ENCODE data around the gene CSNK1G3.

Gene CSNK1G3

GRCh38 chr5:123558762-123559433, 46.9 kb downstream of the CSNK1G3 start:
- no peak for TF ChIP-seq CTCF (IDR thresholded peaks at IDR 0.05; ENCODE audit: borderline replicate concordance, insufficient read depth, low read depth, low read length)

GRCh38 chr5:123559434-123559775, 47.4 kb downstream of the CSNK1G3 start:
- TF ChIP-seq CTCF (IDR thresholded peaks at IDR 0.05; ENCODE audit: borderline replicate concordance, insufficient read depth, low read depth, low read length) = no peak
- H3K4me3 ChIP-seq (ENCODE audit: low read depth, low read length) = no peak overlapping the region

More at GRCh38 chr5:123558762-123559433, 46.9 kb downstream of the CSNK1G3 start:
- no peak overlapping the region for H3K4me3 ChIP-seq (ENCODE audit: low read depth, low read length)

GRCh38 chr5:123561230-123561629, 49.3 kb downstream of the CSNK1G3 start:
- no peak overlapping the region for H3K4me3 ChIP-seq (ENCODE audit: low read depth, low read length)
- TF ChIP-seq CTCF (IDR thresholded peaks at IDR 0.05; ENCODE audit: borderline replicate concordance, insufficient read depth, low read depth, low read length) = no peak

DNA sequence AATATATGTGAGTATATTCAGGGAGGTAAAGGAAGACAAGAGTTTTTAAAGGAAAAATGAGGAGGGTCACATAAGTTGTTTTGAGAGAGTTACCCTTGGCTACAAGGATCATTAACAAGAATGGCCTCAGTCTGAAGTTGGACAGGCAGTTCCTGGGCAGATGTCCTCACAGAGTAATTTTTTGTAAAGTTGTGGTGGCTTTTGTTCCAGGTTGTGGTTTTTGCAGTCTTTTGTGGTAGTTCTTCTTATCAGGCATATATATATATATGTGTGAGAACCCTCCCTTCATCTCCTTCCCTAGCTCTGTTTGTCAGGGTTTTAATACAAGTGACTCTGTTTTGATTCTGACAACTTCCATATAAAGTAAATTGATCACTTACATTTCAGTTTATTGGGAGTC, 60.0 kb downstream of the CSNK1G3 start:
- H3K4me3 ChIP-seq (ENCODE audit: low read depth, low read length) = no peak overlapping the region
- no peak for TF ChIP-seq CTCF (IDR thresholded peaks at IDR 0.05; ENCODE audit: borderline replicate concordance, insufficient read depth, low read depth, low read length)

DNA sequence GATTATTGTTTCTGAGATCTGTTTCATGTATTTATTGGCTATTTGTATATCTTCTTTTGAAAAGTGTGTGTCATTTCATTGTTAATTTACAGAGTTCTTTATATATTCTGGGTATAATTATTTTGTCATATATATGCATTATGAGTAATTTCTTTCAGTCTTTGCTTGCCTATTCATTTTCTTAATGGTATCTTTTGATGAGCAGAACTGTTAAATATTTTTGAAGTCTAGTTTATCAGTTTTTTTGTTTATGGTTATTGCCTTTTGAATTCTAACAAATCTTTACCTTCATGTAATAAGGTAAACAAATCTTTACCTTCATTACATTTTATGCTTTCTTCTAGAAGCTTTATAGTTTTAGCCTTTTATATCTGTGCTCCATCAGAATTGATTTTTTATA, 66.4 kb downstream of the CSNK1G3 start:
- no peak for TF ChIP-seq CTCF (IDR thresholded peaks at IDR 0.05; ENCODE audit: borderline replicate concordance, insufficient read depth, low read depth, low read length)

DNA sequence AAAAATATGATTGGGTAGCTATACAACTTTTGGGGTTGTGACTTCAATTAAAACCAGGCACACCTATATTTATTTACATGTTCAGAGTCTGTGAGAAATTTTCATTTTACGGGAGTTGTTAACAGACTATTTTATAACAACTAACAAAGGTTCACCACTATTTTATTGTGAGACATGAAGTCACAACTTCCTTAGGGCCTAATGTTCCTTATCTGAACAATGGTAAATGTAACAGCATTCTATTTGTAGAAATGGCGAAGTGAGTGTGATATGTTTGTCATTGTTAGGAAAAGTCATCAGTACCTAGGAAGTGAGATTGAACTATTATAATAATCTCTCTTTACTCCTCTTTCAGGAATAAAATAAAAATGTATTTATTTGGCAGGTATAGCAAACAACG, 67.4 kb downstream of the CSNK1G3 start:
- no peak for TF ChIP-seq CTCF (IDR thresholded peaks at IDR 0.05; ENCODE audit: borderline replicate concordance, insufficient read depth, low read depth, low read length)
- H3K4me3 ChIP-seq (ENCODE audit: low read depth, low read length) = no peak overlapping the region

More for the DNA sequence above, 66.4 kb downstream of the CSNK1G3 start:
- no peak overlapping the region for H3K4me3 ChIP-seq (ENCODE audit: low read depth, low read length)

DNA sequence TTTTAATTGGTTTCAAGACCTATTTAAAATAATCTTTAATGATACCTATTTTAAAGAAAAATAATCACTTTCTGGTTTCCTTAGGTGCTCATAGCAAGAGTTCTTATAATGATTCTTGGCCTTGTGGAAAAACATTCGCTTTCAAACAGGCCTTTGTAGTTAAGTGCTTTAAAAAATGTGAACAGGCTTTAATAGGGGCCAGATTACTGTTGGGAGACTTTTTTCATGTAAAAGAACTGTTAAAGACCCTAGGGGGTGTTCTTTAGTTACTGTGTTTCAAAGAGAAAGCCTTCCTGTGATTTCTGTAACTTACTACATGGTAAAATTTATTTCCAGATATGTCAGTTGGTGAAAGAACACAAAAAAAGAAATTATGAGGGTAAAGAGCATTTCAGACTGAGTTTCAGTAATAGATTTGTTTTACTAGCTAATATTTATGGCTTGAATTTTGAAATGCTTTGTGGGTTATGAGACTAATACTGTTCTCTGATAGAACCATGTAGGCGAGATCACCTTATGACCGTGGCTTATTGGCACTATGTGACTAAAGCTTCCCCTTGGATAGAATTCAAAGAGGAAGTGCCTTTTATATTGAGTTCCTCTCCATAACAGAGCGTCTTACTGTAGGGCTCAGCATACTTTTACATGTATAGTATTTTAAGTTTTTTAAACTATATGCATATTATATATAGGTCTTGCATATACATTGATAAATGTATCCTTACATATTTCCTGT, 70.7 kb downstream of the CSNK1G3 start:
- TF ChIP-seq CTCF (IDR thresholded peaks at IDR 0.05; ENCODE audit: borderline replicate concordance, insufficient read depth, low read depth, low read length) = no peak

More for the DNA sequence above, 70.7 kb downstream of the CSNK1G3 start:
- H3K4me3 ChIP-seq (ENCODE audit: low read depth, low read length) = no peak overlapping the region

Data from GM12875 (cell line).